Sigmoid colon (tissue), 4 donors: ENCODE results near the gene GALNT10.

Experiments
- CTCF ChIP-seq, 4 experiments: fragments of 450-650 bp in 3 of 4; fragments of 200-600 bp in 1 of 4; IDR thresholded peaks; one replicate each; pipeline ENCODE4 v1.5.1; 2016 to 2019; ENCODE audit warnings: antibody characterized with exemption in 4 of 4, mild to moderate bottlenecking in 3 of 4, moderate library complexity in 2 of 4
- POLR2A ChIP-seq, 2 donors: fragments of 450-650 bp; IDR thresholded peaks; one replicate each; pipeline ENCODE4 v1.6.1; 2016; ENCODE audit warnings: antibody characterized with exemption in 2 of 2, mild to moderate bottlenecking in 2 of 2, moderate library complexity in 2 of 2
- POLR2AphosphoS5 ChIP-seq, 4 donors: sonication (generic); formaldehyde crosslinking; IDR thresholded peaks; one replicate each; pipeline ENCODE4 v1.6.1; 2017; ENCODE audit warnings: antibody characterized with exemption in 4 of 4

- TF ChIP-seq POLR2A (IDR thresholded peaks at IDR 0.05) (no peak), CTCF (IDR thresholded peaks at IDR 0.05) (no peak), POLR2AphosphoS5 (IDR thresholded peaks at IDR 0.05) (no peak)
These were observed 46.8 kb downstream of the GALNT10 start for GRCh38 chr5:154237376-154237743.
